H9 (cell line): ENCODE results near the gene NCKAP5. TPM values are rescaled to one million over a fixed set of nuclear protein-coding genes. Genes with fewer than 3 reads are reported as not detected.
A peak's percentile ranks its signal among the peaks of the same experiment; 100 is the strongest.

Source experiments
- DNase-seq: peaks from one replicate; pipeline ENCODE4 v3.0.0-alpha.2; 2017
- H2AFZ ChIP-seq: one replicate; pipeline ENCODE4 v1.6.1; 2013; ENCODE audit warnings: mild to moderate bottlenecking, low read length, control low read depth, moderate library complexity
- H2AK5ac ChIP-seq: 2 replicates; pipeline ENCODE4 v1.6.1; 2013; ENCODE audit warnings: low read length, control low read depth, mixed read lengths; ENCODE audit not compliant: insufficient read length
- H2BK120ac ChIP-seq: one replicate; pipeline ENCODE4 v1.6.1; 2013; ENCODE audit warnings: low read depth, mild to moderate bottlenecking, low read length, control low read depth, inconsistent platforms; ENCODE audit not compliant: poor library complexity, severe bottlenecking
- H2BK12ac ChIP-seq: 2 replicates; pipeline ENCODE4 v1.6.1; 2013; ENCODE audit warnings: low read length, control low read depth, mixed read lengths, low read depth; ENCODE audit not compliant: insufficient read length
- H2BK15ac ChIP-seq: 2 replicates; pipeline ENCODE4 v1.6.1; 2013; ENCODE audit warnings: low read depth, low read length, control low read depth
- H2BK20ac ChIP-seq: one replicate; pipeline ENCODE4 v1.6.1; 2013; ENCODE audit warnings: low read depth, mild to moderate bottlenecking, low read length, control low read depth, inconsistent platforms; ENCODE audit not compliant: poor library complexity, severe bottlenecking
- H2BK5ac ChIP-seq: 2 replicates; pipeline ENCODE4 v1.6.1; 2013; ENCODE audit warnings: low read length, control low read depth, mixed read lengths; ENCODE audit not compliant: insufficient read length
- H3K14ac ChIP-seq: 2 replicates; pipeline ENCODE4 v1.6.1; 2013; ENCODE audit warnings: low read length, control low read depth; ENCODE audit not compliant: insufficient read depth
- H3K18ac ChIP-seq: 2 replicates; pipeline ENCODE4 v1.6.1; 2013; ENCODE audit warnings: low read depth, mild to moderate bottlenecking, mixed read lengths, low read length, control low read depth; ENCODE audit not compliant: insufficient read length
- H3K23ac ChIP-seq: 2 replicates; pipeline ENCODE4 v1.6.1; 2013; ENCODE audit warnings: low read length, control low read depth, mixed read lengths, low read depth; ENCODE audit not compliant: insufficient read length
- H3K23me2 ChIP-seq: 2 replicates; pipeline ENCODE4 v1.6.1; 2013; ENCODE audit warnings: low read depth, mild to moderate bottlenecking, mixed read lengths, low read length, control low read depth; ENCODE audit not compliant: insufficient read length, poor library complexity, severe bottlenecking
- H3K27ac ChIP-seq: 2 replicates; pipeline ENCODE4 v1.5.1; 2013; ENCODE audit warnings: low read length, control low read depth, mixed read lengths, low read depth; ENCODE audit not compliant: insufficient read length
- H3K27me3 ChIP-seq: 2 replicates; pipeline ENCODE4 v1.6.1; 2013; ENCODE audit warnings: low read length, control low read depth, inconsistent platforms; ENCODE audit not compliant: insufficient read depth
- H3K4ac ChIP-seq: 2 replicates; pipeline ENCODE4 v1.6.1; 2013; ENCODE audit warnings: low read depth, mild to moderate bottlenecking, control low read depth, inconsistent platforms, low read length, moderate library complexity
- H3K4me1 ChIP-seq: 2 replicates; pipeline ENCODE4 v1.6.1; 2013; ENCODE audit warnings: low read length, control low read depth, inconsistent platforms; ENCODE audit not compliant: insufficient read depth
- H3K4me2 ChIP-seq: 2 replicates; pipeline ENCODE4 v1.6.1; 2013; ENCODE audit warnings: low read length, control low read depth, mixed read lengths; ENCODE audit not compliant: insufficient read length, insufficient read depth
- H3K56ac ChIP-seq: 2 replicates; pipeline ENCODE4 v1.6.1; 2013; ENCODE audit warnings: low read depth, mild to moderate bottlenecking, mixed read lengths, low read length, control low read depth; ENCODE audit not compliant: insufficient read length
- H3K79me1 ChIP-seq: 2 replicates; pipeline ENCODE4 v1.6.1; 2013; ENCODE audit warnings: low read depth, mild to moderate bottlenecking, moderate library complexity, low read length, control low read depth, inconsistent platforms; ENCODE audit not compliant: insufficient read depth, poor library complexity, severe bottlenecking
- H3K79me2 ChIP-seq: 2 replicates; pipeline ENCODE4 v1.6.1; 2013; ENCODE audit warnings: low read length, control low read depth, inconsistent platforms; ENCODE audit not compliant: insufficient read depth
- H3K9ac ChIP-seq: 2 replicates; pipeline ENCODE4 v1.6.1; 2013; ENCODE audit warnings: low read length, control low read depth, mixed read lengths; ENCODE audit not compliant: insufficient read length; ENCODE audit errors: extremely low read depth
- H3K9me3 ChIP-seq: one replicate; pipeline ENCODE4 v1.6.1; 2013; ENCODE audit warnings: low read depth, low read length, inconsistent platforms; ENCODE audit not compliant: control insufficient read depth
- H3T11ph ChIP-seq: one replicate; pipeline ENCODE4 v1.6.1; 2013; ENCODE audit warnings: mild to moderate bottlenecking, low read length, control low read depth, inconsistent platforms
- H4K20me1 ChIP-seq: one replicate; pipeline ENCODE4 v1.6.1; 2013; ENCODE audit not compliant: control insufficient read depth, insufficient read length, insufficient read depth
- H4K5ac ChIP-seq: 2 replicates; pipeline ENCODE4 v1.6.1; 2013; ENCODE audit warnings: low read depth, mild to moderate bottlenecking, mixed read lengths, low read length, control low read depth; ENCODE audit not compliant: insufficient read length
- H4K8ac ChIP-seq: replicated peaks from 2 replicates; pipeline ENCODE4 v1.6.1; 2013; ENCODE audit warnings: low read length, control low read depth, mixed read lengths, low read depth; ENCODE audit not compliant: insufficient read length
- H4K91ac ChIP-seq: 2 replicates; pipeline ENCODE4 v1.6.1; 2013; ENCODE audit warnings: low read depth, mild to moderate bottlenecking, moderate library complexity, mixed read lengths, low read length, control low read depth; ENCODE audit not compliant: insufficient read length
- H3K27ac Mint-ChIP-seq, 3 experiments: 2 replicates in 2 of 3; 3 replicates in 1 of 3; pipeline ENCODE4 v1.8.0; 2020 to 2021; ENCODE audit warnings: mixed read lengths in 3 of 3, mild to moderate bottlenecking in 1 of 3, moderate library complexity in 1 of 3
- H3K27me3 Mint-ChIP-seq: 2 replicates; pipeline ENCODE4 v1.8.0; 2021; ENCODE audit warnings: low read depth, mild to moderate bottlenecking, moderate library complexity, mixed read lengths
- H3K36me3 Mint-ChIP-seq, 3 experiments: 2 replicates in 2 of 3; 3 replicates in 1 of 3; pipeline ENCODE4 v1.8.0; 2020 to 2021; ENCODE audit warnings: low read depth in 3 of 3, mixed read lengths in 3 of 3; ENCODE audit not compliant: insufficient read depth in 1 of 3
- H3K4me1 Mint-ChIP-seq, 2 experiments: 2 replicates each; pipeline ENCODE4 v1.8.0; 2020; ENCODE audit warnings: mixed read lengths in 2 of 2
- H3K4me3 Mint-ChIP-seq, 2 experiments: 2 replicates in 1 of 2; 3 replicates in 1 of 2; pipeline ENCODE4 v1.8.0; 2020 to 2021; ENCODE audit warnings: mild to moderate bottlenecking in 2 of 2, mixed read lengths in 2 of 2, moderate library complexity in 1 of 2
- H3K9me3 Mint-ChIP-seq, 2 experiments: 2 replicates in 1 of 2; 3 replicates in 1 of 2; pipeline ENCODE4 v1.8.0; 2020; ENCODE audit warnings: mild to moderate bottlenecking in 2 of 2, mixed read lengths in 2 of 2, moderate library complexity in 1 of 2
- CTCF ChIP-seq: fragments of 200-600 bp; sonication (generic); conservative IDR thresholded peaks from 3 replicates; pipeline ENCODE4 v1.8.0; 2021; ENCODE audit warnings: antibody characterized with exemption, mild to moderate bottlenecking
- WGBS: extraction: QIAGEN DNeasy Blood & Tissue Kit; methylation state at CpG from one replicate; pipeline ENCODE4 v1.1.7; 2013; ENCODE audit warnings: missing lambda C conversion rate, low lambda C conversion rate, mixed read lengths; ENCODE audit not compliant: insufficient read length; ENCODE audit errors: extremely low coverage; 5-methylcytosine and 5-hydroxymethylcytosine counted together
- total RNA-seq: library from RNA; stranded (reverse); gene quantifications from 2 replicates; pipeline ENCODE4 v1.2.1, GENCODE V29; 2021

Gene NCKAP5
- total RNA-seq, 1 experiment from 2014 or later: 0.26 TPM

- H3K9me3 Mint-ChIP-seq: peaks cover 0 to 2% of the 10 kb centered on the region in 2 experiments; a peak in 2 of 5 replicates
- Histone ChIP-seq H3K79me1 (no peaks in the 10 kb centered on the region), H3K23me2 (peaks cover 30% of the 10 kb centered on the region), H2BK120ac (no peak overlapping the region), H4K20me1 (no peaks in the 10 kb centered on the region), H3T11ph (no peak overlapping the region), H2BK20ac (no peak overlapping the region), H2AFZ (no peak overlapping the region), H4K91ac (no peak overlapping the region), H3K79me2 (no peaks in the 10 kb centered on the region), H3K9me3 (no peaks in the 10 kb centered on the region), H2BK12ac (no peak overlapping the region), H3K27me3 (peaks cover 23% of the 10 kb centered on the region; the same call in 1 of the 2 replicates), H2BK15ac (no peak overlapping the region), H3K4me1 (no peaks in the 10 kb centered on the region), H3K23ac (no peak overlapping the region), H3K27ac (no peak overlapping the region), H3K4me2 (peak overlapping the region; percentile 87), H3K14ac (no peak overlapping the region; the same call in 1 of the 2 replicates), H2AK5ac (no peak overlapping the region), H4K5ac (no peak overlapping the region), H3K9ac (no peak overlapping the region), H4K8ac (no peak overlapping the region), H3K18ac (no peak overlapping the region), H3K4ac (no peak overlapping the region), H2BK5ac (no peak overlapping the region), H3K56ac (no peak overlapping the region)
- no CpG with 5 or more reads among the region's 23 CpGs for WGBS
- H3K4me3 Mint-ChIP-seq: peak overlapping the region; percentile 77 to 93
- no peaks in the 10 kb centered on the region; a peak in 1 of 7 replicates for H3K36me3 Mint-ChIP-seq
- no peak for TF ChIP-seq CTCF
- peak; percentile 78 for DNase-seq
- peaks cover 15 to 16% of the 10 kb centered on the region in 2 experiments for H3K4me1 Mint-ChIP-seq
- peak overlapping the region in 1 of 3 experiments; percentile 95; a peak in 1 of 7 replicates for H3K27ac Mint-ChIP-seq
- H3K27me3 Mint-ChIP-seq: peaks cover 67% of the 10 kb centered on the region
These were observed 897.0 kb downstream of the NCKAP5 start for GRCh38 chr2:132671151-132671835.
